H1 (cell line): Measurements from ENCODE around the gene PSORS1C1. TPM values are rescaled to one million over a fixed set of nuclear protein-coding genes. Genes with fewer than 3 reads are reported as not detected.

ENCODE experiments used
- CTCF ChIA-PET: fragments of 300-600 bp; sonication (Branson Sonifier 250); formaldehyde crosslinking; loops from one replicate; lab custom pipeline; 2021; ENCODE audit not compliant: partially characterized antibody; lab: Charles Lee
- POLR2A ChIA-PET: fragments of 300-600 bp; sonication (Branson Sonifier 250); formaldehyde crosslinking; loops from one replicate; lab custom pipeline; 2021; ENCODE audit warnings: inconsistent platforms; ENCODE audit not compliant: partially characterized antibody; lab: Charles Lee
- DNase-seq, 2 experiments: peaks; one replicate each; pipeline versions ENCODE4 v3.0.0 to v3.0.0-alpha.2; 2010 to 2022; ENCODE audit warnings: low spot score in 2 of 2, low read depth in 1 of 2, mixed read lengths in 1 of 2
- FAIRE-seq: peaks from 2 replicates; lab custom pipeline; 2011; peaks lifted over from hg19 to GRCh38; lab: Jason Lieb, UNC
- H2AFZ ChIP-seq: 2 replicates; pipeline ENCODE4 v1.8.1; 2012; ENCODE audit warnings: low read length, inconsistent platforms
- H2AK5ac ChIP-seq: 2 replicates; pipeline ENCODE4 v1.6.1; 2013; ENCODE audit warnings: low read depth, low read length
- H2BK120ac ChIP-seq: replicated peaks from 2 replicates; pipeline ENCODE3; 2013; ENCODE audit warnings: low read depth, low read length, inconsistent platforms
- H2BK12ac ChIP-seq: 2 replicates; pipeline ENCODE4 v1.6.1; 2013; ENCODE audit warnings: low read depth, low read length
- H2BK15ac ChIP-seq: 2 replicates; pipeline ENCODE4 v1.6.1; 2013; ENCODE audit warnings: low read length
- H2BK20ac ChIP-seq: 2 replicates; pipeline ENCODE4 v1.6.1; 2013; ENCODE audit warnings: low read length
- H2BK5ac ChIP-seq: 2 replicates; pipeline ENCODE4 v1.6.1; 2013; ENCODE audit warnings: low read depth, low read length
- H3K14ac ChIP-seq: 2 replicates; pipeline ENCODE4 v1.6.1; 2013; ENCODE audit warnings: inconsistent platforms; ENCODE audit not compliant: insufficient read length
- H3K18ac ChIP-seq: 2 replicates; pipeline ENCODE4 v1.6.1; 2013; ENCODE audit warnings: low read length; ENCODE audit errors: extremely low read depth
- H3K23ac ChIP-seq: 2 replicates; pipeline ENCODE4 v1.6.1; 2013; ENCODE audit warnings: inconsistent platforms; ENCODE audit not compliant: insufficient read length
- H3K23me2 ChIP-seq: 2 replicates; pipeline ENCODE4 v1.6.1; 2013; ENCODE audit warnings: low read depth, low read length
- H3K27ac ChIP-seq: 2 replicates; pipeline ENCODE4 v1.6.1; 2011; ENCODE audit warnings: low read depth, low read length, inconsistent platforms
- H3K27me3 ChIP-seq, 4 experiments: replicated peaks in 1 of 4; 1 replicate in 1 of 4; 2 replicates in 3 of 4; pipeline versions ENCODE4 v1.6.1 to v1.8.1; 2011 to 2013; ENCODE audit warnings: low read length in 3 of 4, mild to moderate bottlenecking in 3 of 4, inconsistent platforms in 2 of 4, mixed read lengths in 2 of 4, moderate library complexity in 1 of 4; ENCODE audit not compliant: control insufficient read depth in 3 of 4, insufficient read depth in 3 of 4; ENCODE audit errors: extremely low read depth in 1 of 4
- H3K36me3 ChIP-seq, 4 experiments: 2 replicates each; pipeline versions ENCODE4 v1.6.1 to v1.8.1; 2011 to 2013; ENCODE audit warnings: mild to moderate bottlenecking in 4 of 4, low read length in 3 of 4, moderate library complexity in 2 of 4, control low read depth in 1 of 4, inconsistent platforms in 1 of 4; ENCODE audit not compliant: insufficient read depth in 4 of 4, control insufficient read depth in 2 of 4
- H3K4ac ChIP-seq: replicated peaks from 2 replicates; pipeline ENCODE3; 2013; ENCODE audit warnings: low read length, low read depth, mixed read lengths, inconsistent platforms; ENCODE audit not compliant: insufficient read length
- H3K4me1 ChIP-seq, 4 experiments: replicated peaks in 1 of 4; 1 replicate in 1 of 4; 2 replicates in 3 of 4; pipeline versions ENCODE4 v1.6.1 to v1.8.1; 2011 to 2013; ENCODE audit warnings: low read length in 3 of 4, inconsistent platforms in 2 of 4, mixed read lengths in 1 of 4; ENCODE audit not compliant: insufficient read depth in 4 of 4, control insufficient read depth in 3 of 4
- H3K4me2 ChIP-seq, 2 experiments: 2 replicates each; pipeline versions ENCODE4 v1.6.1 to v1.8.1; 2011 to 2013; ENCODE audit warnings: low read depth in 2 of 2, low read length in 2 of 2, control low read depth in 1 of 2, inconsistent platforms in 1 of 2, mild to moderate bottlenecking in 1 of 2; ENCODE audit not compliant: insufficient read depth in 1 of 2
- H3K4me3 ChIP-seq, 4 experiments: fragments of 200-600, 300-600 bp in 1 of 4; sonication (generic), shearing (Covaris generic), sonication (Bioruptor Twin) in 1 of 4; 2 replicates each; pipeline versions ENCODE4 v1.5.1 to v1.8.1; 2011 to 2016; ENCODE audit warnings: low read length in 4 of 4, low read depth in 3 of 4, control low read depth in 2 of 4, inconsistent platforms in 2 of 4, mild to moderate bottlenecking in 2 of 4, mixed read lengths in 1 of 4, moderate library complexity in 1 of 4; ENCODE audit not compliant: insufficient read depth in 2 of 4; ENCODE audit errors: extremely low read depth in 1 of 4
- H3K56ac ChIP-seq: replicated peaks from 2 replicates; pipeline ENCODE3; 2013; ENCODE audit warnings: low read depth, mild to moderate bottlenecking, mixed read lengths, low read length, inconsistent platforms; ENCODE audit not compliant: insufficient read length
- H3K79me1 ChIP-seq: 2 replicates; pipeline ENCODE4 v1.6.1; 2013; ENCODE audit warnings: low read depth, low read length, control low read depth
- H3K79me2 ChIP-seq, 2 experiments: 2 replicates each; pipeline versions ENCODE4 v1.6.1 to v1.8.1; 2012 to 2013; ENCODE audit warnings: low read length in 2 of 2, mild to moderate bottlenecking in 2 of 2, inconsistent platforms in 1 of 2; ENCODE audit not compliant: insufficient read depth in 2 of 2, control insufficient read depth in 1 of 2
- H3K9ac ChIP-seq, 4 experiments: replicated peaks in 1 of 4; 1 replicate in 1 of 4; 2 replicates in 3 of 4; pipeline versions ENCODE4 v1.6.1 to v1.8.1; 2011 to 2013; ENCODE audit warnings: low read depth in 3 of 4, low read length in 3 of 4, control low read depth in 2 of 4, mild to moderate bottlenecking in 2 of 4, moderate library complexity in 2 of 4, inconsistent platforms in 1 of 4; ENCODE audit errors: extremely low read depth in 1 of 4
- H3K9me3 ChIP-seq, 2 experiments: 2 replicates each; pipeline versions ENCODE4 v1.6.1 to v1.8.1; 2012 to 2013; ENCODE audit warnings: mild to moderate bottlenecking in 2 of 2, moderate library complexity in 2 of 2, control low read depth in 1 of 2, inconsistent platforms in 1 of 2, low read depth in 1 of 2, low read length in 1 of 2, mixed read lengths in 1 of 2; ENCODE audit not compliant: insufficient read depth in 2 of 2
- H4K20me1 ChIP-seq, 2 experiments: replicated peaks in 1 of 2; 2 replicates each; pipeline versions ENCODE3 to v1.8.1; 2011 to 2013; ENCODE audit warnings: inconsistent platforms in 2 of 2, low read length in 2 of 2, mild to moderate bottlenecking in 1 of 2; ENCODE audit not compliant: insufficient read depth in 2 of 2, control insufficient read depth in 1 of 2
- H4K5ac ChIP-seq: 2 replicates; pipeline ENCODE4 v1.6.1; 2013; ENCODE audit warnings: low read length, low read depth, mixed read lengths, inconsistent platforms; ENCODE audit not compliant: insufficient read length
- H4K8ac ChIP-seq: 2 replicates; pipeline ENCODE4 v1.8.0; 2013; ENCODE audit warnings: mild to moderate bottlenecking, moderate library complexity, low read length, inconsistent platforms; ENCODE audit not compliant: insufficient read depth; ENCODE audit errors: extremely low read depth
- H4K91ac ChIP-seq: replicated peaks from 2 replicates; pipeline ENCODE3; 2013; ENCODE audit warnings: low read length, mixed read lengths, inconsistent platforms; ENCODE audit not compliant: insufficient read length
- CHD2 ChIP-seq: IDR thresholded peaks from 2 replicates; pipeline ENCODE4 v1.6.1; 2012; ENCODE audit warnings: low read length, improper control_type of control experiment
- EGR1 ChIP-seq: IDR thresholded peaks from 2 replicates; pipeline ENCODE4 v1.6.1; 2011; ENCODE audit warnings: low read depth, low read length, borderline replicate concordance
- NANOG ChIP-seq: IDR thresholded peaks from 2 replicates; pipeline ENCODE4 v1.6.1; 2011; ENCODE audit warnings: low read length, low read depth, mild to moderate bottlenecking, inconsistent platforms; ENCODE audit not compliant: insufficient read depth, poor library complexity, severe bottlenecking
- NRF1 ChIP-seq: IDR thresholded peaks from 2 replicates; pipeline ENCODE4 v1.6.1; 2011; ENCODE audit warnings: mild to moderate bottlenecking, low read depth, low read length, improper control_type of control experiment
- RBBP5 ChIP-seq: IDR thresholded peaks from 2 replicates; pipeline ENCODE4 v1.7.1; 2012; ENCODE audit warnings: low read depth, mild to moderate bottlenecking, inconsistent platforms, low read length, moderate library complexity, borderline replicate concordance
- SP1 ChIP-seq: IDR thresholded peaks from 2 replicates; pipeline ENCODE4 v1.6.1; 2011; ENCODE audit warnings: low read depth, low read length
- SP4 ChIP-seq: IDR thresholded peaks from 2 replicates; pipeline ENCODE4 v1.6.1; 2012; ENCODE audit warnings: low read length, inconsistent platforms
- SRF ChIP-seq: IDR thresholded peaks from 2 replicates; pipeline ENCODE4 v1.6.1; 2011; ENCODE audit warnings: mild to moderate bottlenecking, low read depth, low read length, moderate library complexity
- SUZ12 ChIP-seq: fragments of 200-600 bp; sonication (generic); IDR thresholded peaks from 2 replicates; pipeline ENCODE4 v1.6.1; 2012; ENCODE audit warnings: mild to moderate bottlenecking, inconsistent platforms, low read length, moderate library complexity, mixed read lengths
- TAF7 ChIP-seq: optimal IDR thresholded peaks from 2 replicates; pipeline ENCODE3; 2011; ENCODE audit warnings: low read depth, mild to moderate bottlenecking, inconsistent platforms, low read length, moderate library complexity, borderline replicate concordance
- TCF12 ChIP-seq: IDR thresholded peaks from 2 replicates; pipeline ENCODE4 v1.6.1; 2011; ENCODE audit warnings: low read depth, mild to moderate bottlenecking, low read length
- WGBS, 2 experiments: shearing (Covaris generic) in 1 of 2; methylation state at CpG; one replicate each; pipeline versions ENCODE4 v1.1.6 to v1.1.7; 2013 to 2015; ENCODE audit warnings: low lambda C conversion rate in 2 of 2, mixed read lengths in 2 of 2, inconsistent platforms in 1 of 2, low coverage in 1 of 2, missing lambda C conversion rate in 1 of 2; ENCODE audit not compliant: insufficient replicate concordance in 2 of 2, insufficient coverage in 1 of 2, insufficient read length in 1 of 2; ENCODE audit errors: extremely low coverage in 1 of 2, missing lambda C conversion rate in 1 of 2; 5-methylcytosine and 5-hydroxymethylcytosine counted together
- polyA plus RNA-seq, 7 experiments: library from polyadenylated mRNA; depleted of rRNA in 3 of 7; stranded (reverse) in 5 of 7; unstranded in 2 of 7; fragments of >200 nt in 5 of 7; fragments of 200-250 nt in 2 of 7; gene quantifications; 1 replicate in 5 of 7; 2 replicates in 1 of 7; 4 replicates in 1 of 7; pipeline versions ENCODE4 v1.2.1 to v1.2.3, GENCODE V29; 2011 to 2013; ENCODE audit warnings: missing spikeins in 2 of 7, mixed read lengths in 2 of 7
- total RNA-seq: library from RNA; stranded (reverse); fragmentation: NEBNext Ultra II Directional; extraction: Animal tissue kit (Norgen Biotek cat#: 25700); gene quantifications from 2 replicates; pipeline ENCODE4 v1.2.1, GENCODE V29; 2021

Gene PSORS1C1
- total and polyA plus RNA-seq, 2 of the 8 experiments (the other 6 are each of a cell fraction or from before 2014, with no cell fraction given): 0.12 to 0.52 TPM

DNA sequence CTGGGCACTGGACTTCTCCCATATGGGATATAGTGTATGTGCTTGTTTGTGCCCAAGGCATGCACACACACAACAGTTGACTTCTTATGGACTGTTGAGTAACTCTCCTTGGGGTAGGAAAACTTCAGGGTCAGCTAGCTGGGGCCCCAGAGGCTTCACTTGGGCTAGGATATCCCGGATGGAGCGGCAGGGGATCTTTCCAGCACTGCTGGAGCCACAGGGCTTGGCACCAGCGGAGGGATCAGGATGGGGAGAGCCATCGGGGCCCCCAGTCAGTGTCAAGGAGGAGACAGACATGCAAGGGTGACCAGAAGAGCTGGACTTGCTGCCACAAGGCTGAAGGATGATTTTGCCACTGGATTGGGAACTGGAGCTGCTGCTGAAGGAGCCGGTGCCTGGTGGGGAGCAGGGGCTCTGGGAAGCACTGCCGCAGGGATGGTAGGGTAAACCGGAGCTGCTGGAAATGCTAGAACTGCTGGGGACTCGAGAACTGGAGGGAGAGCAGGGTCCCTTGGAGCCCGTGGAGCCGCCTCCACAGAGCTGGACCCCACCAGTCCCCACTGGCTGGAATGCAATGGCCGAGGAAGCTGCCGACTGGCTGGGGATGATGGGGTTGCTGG lies 1.5 kb downstream of the PSORS1C1 start:
- no peak for TF ChIP-seq SUZ12
- TF ChIP-seq CHD2: no peak
- TF ChIP-seq SP4: no peak
- TF ChIP-seq SP1: no peak
- no peak for TF ChIP-seq SRF
- TF ChIP-seq RBBP5: no peak
- TF ChIP-seq TCF12: no peak
- TF ChIP-seq TAF7: no peak
- TF ChIP-seq NRF1: no peak
- TF ChIP-seq NANOG: no peak
- no peak for TF ChIP-seq EGR1
- H4K8ac ChIP-seq: no peak overlapping the region
- no peak overlapping the region for H4K91ac ChIP-seq
- no peaks in the 10 kb centered on the region; the same call in 1 of the 2 replicates for H3K23me2 ChIP-seq
- DNase-seq: no peak
- H3K56ac ChIP-seq: no peak overlapping the region
- CTCF ChIA-PET: interaction anchor here (0.7 to 10.6 kb wide), 11 partner anchors 13 to 281 kb away, joined by 3 to 187 read pairs (median 5); no protein-coding TSS in a partner anchor
- H2AK5ac ChIP-seq: no peak overlapping the region
- H3K27ac ChIP-seq: no peak overlapping the region
- no peak overlapping the region for H3K18ac ChIP-seq
- H2BK15ac ChIP-seq: no peak overlapping the region
- no peak overlapping the region for H2BK5ac ChIP-seq
- no peak overlapping the region for H3K4me3 ChIP-seq
- no peaks in the 10 kb centered on the region for H4K20me1 ChIP-seq
- no peak overlapping the region for H3K14ac ChIP-seq
- H3K36me3 ChIP-seq: no peaks in the 10 kb centered on the region
- H3K4ac ChIP-seq: no peak overlapping the region
- H4K5ac ChIP-seq: no peak overlapping the region
- no peak overlapping the region for H2BK20ac ChIP-seq
- H3K79me1 ChIP-seq: no peaks in the 10 kb centered on the region
- H2BK120ac ChIP-seq: no peak overlapping the region
- 96% methylated on average over 11 of the region's 12 CpGs; no CpG with 5 or more reads in 1 of the 2 experiments for WGBS, 2 experiments
- no peaks in the 10 kb centered on the region for H3K79me2 ChIP-seq
- H3K23ac ChIP-seq: no peak overlapping the region
- no peak overlapping the region for H2AFZ ChIP-seq
- H3K9me3 ChIP-seq: no peaks in the 10 kb centered on the region
- H2BK12ac ChIP-seq: 0 out of 2 replicates have a peak overlapping the region, but pooled peaks have one; percentile 50
- no peak overlapping the region for H3K4me2 ChIP-seq
- POLR2A ChIA-PET: interaction anchor here (1.0 to 68.5 kb wide), 4 partner anchors 8 to 53 kb away, joined by 3 to 2251 read pairs (median 4); partner anchors contain the start of genes CCHCR1, POU5F1, PSORS1C2 and TCF19
- H3K9ac ChIP-seq: no peak overlapping the region
- no peak for FAIRE-seq
- H3K4me1 ChIP-seq: peaks cover 0 to 11% (median 6%) of the 10 kb centered on the region in 4 experiments; a peak in 5 of 7 replicates
- peaks cover 0 to 4% (median 0%) of the 10 kb centered on the region in 4 experiments; a peak in 1 of 7 replicates for H3K27me3 ChIP-seq
